ENCODE data around the gene MRNIP. TPM values are rescaled to one million over a fixed set of nuclear protein-coding genes. Genes with fewer than 3 reads are reported as not detected.

Gene MRNIP
- total RNA-seq, 1 donor from 2014 or later, result 13.1 TPM

- Histone ChIP-seq H3K4me1 (no peaks in the 10 kb centered on the region), H3K27me3 (ENCODE audit: low read depth) (no peaks in the 10 kb centered on the region), H3K9me3 (replicated peaks) (no peaks in the 10 kb centered on the region), H3K27ac (replicated peaks) (no peak overlapping the region), H3K36me3 (peaks cover 77% of the 10 kb centered on the region), H3K4me3 (no peak overlapping the region)
- intact Hi-C loops (cut with micrococcal nuclease), result no loop called here
- DNase-seq, result no peak
- no peak for TF ChIP-seq CTCF (IDR thresholded peaks at IDR 0.05; ENCODE audit: borderline replicate concordance)
Measured at GRCh38 chr5:179900206-179900605, 41.6 kb upstream of the MRNIP start.

GRCh38 chr5:179895861-179896260 is 37.2 kb upstream of the MRNIP start:
- no peak for DNase-seq
- intact Hi-C loops (cut with micrococcal nuclease), result no loop called here
- Histone ChIP-seq H3K27ac (replicated peaks) (no peak overlapping the region), H3K9me3 (replicated peaks) (no peaks in the 10 kb centered on the region), H3K27me3 (ENCODE audit: low read depth) (no peaks in the 10 kb centered on the region), H3K4me3 (no peak overlapping the region), H3K36me3 (peaks cover 87% of the 10 kb centered on the region), H3K4me1 (no peaks in the 10 kb centered on the region)
- TF ChIP-seq CTCF (IDR thresholded peaks at IDR 0.05; ENCODE audit: borderline replicate concordance), result no peak

GRCh38 chr5:179893958-179894895 is 35.6 kb upstream of the MRNIP start:
- DNase-seq, result no peak
- Histone ChIP-seq H3K36me3 (peaks cover 100% of the 10 kb centered on the region), H3K27ac (replicated peaks) (no peak overlapping the region), H3K4me1 (no peaks in the 10 kb centered on the region), H3K27me3 (ENCODE audit: low read depth) (no peaks in the 10 kb centered on the region), H3K4me3 (no peak overlapping the region), H3K9me3 (replicated peaks) (no peaks in the 10 kb centered on the region)
- intact Hi-C loops (cut with micrococcal nuclease), result no loop called here
- TF ChIP-seq CTCF (IDR thresholded peaks at IDR 0.05; ENCODE audit: borderline replicate concordance), result no peak

- intact Hi-C loops (cut with micrococcal nuclease), result no loop called here
Measured at GRCh38 chr5:179893076-179893957, 34.7 kb upstream of the MRNIP start.

More at GRCh38 chr5:179893076-179893957, 34.7 kb upstream of the MRNIP start:
- TF ChIP-seq CTCF (IDR thresholded peaks at IDR 0.05; ENCODE audit: borderline replicate concordance), result no peak
- H3K36me3 ChIP-seq, result peaks cover 98% of the 10 kb centered on the region
- no peaks in the 10 kb centered on the region for H3K4me1 ChIP-seq
- H3K27ac ChIP-seq (replicated peaks), result no peak overlapping the region
- no peak overlapping the region for H3K4me3 ChIP-seq
- no peaks in the 10 kb centered on the region for H3K9me3 ChIP-seq (replicated peaks)
- DNase-seq, result no peak
- H3K27me3 ChIP-seq (ENCODE audit: low read depth), result no peaks in the 10 kb centered on the region
